GM23338 (cell line): Measurements from ENCODE around the gene SETX.

Experiments
- CTCF ChIP-seq, 2 experiments: fragments of 200-600 bp in 1 of 2; sonication (generic) in 1 of 2; conservative IDR thresholded peaks; 2 replicates each; pipeline versions ENCODE4 v1.5.1 to v1.6.1; 2016 to 2017; ENCODE audit warnings: antibody characterized with exemption in 2 of 2, low read depth in 2 of 2, mild to moderate bottlenecking in 2 of 2, moderate library complexity in 1 of 2
- EZH2 ChIP-seq: fragments of 200-600 bp; sonication (generic); IDR thresholded peaks from one replicate; pipeline ENCODE4 v1.8.0; 2017; ENCODE audit warnings: antibody characterized with exemption, mild to moderate bottlenecking, low read depth; ENCODE audit not compliant: unreplicated experiment

GRCh38 chr9:132250324-132251262 lies 104.2 kb downstream of the SETX start:
- TF ChIP-seq EZH2 (no peak), CTCF (conservative IDR thresholded peaks at IDR 0.05; ENCODE audit: low read depth in 2 of 2) (peak in 1 of 2 experiments; percentile 26; a peak in 2 of 4 replicates)
